GM18508 (cell line): ENCODE data around the gene ZMYND10.

Experiments
- ATAC-seq: cut with Tn5 transposase; IDR thresholded peaks from one replicate; pipeline ENCODE4 v1.9.1; 2021; ENCODE audit warnings: moderate number of reproducible peaks; ENCODE audit not compliant: insufficient read depth, unreplicated experiment

Gene ZMYND10

DNA sequence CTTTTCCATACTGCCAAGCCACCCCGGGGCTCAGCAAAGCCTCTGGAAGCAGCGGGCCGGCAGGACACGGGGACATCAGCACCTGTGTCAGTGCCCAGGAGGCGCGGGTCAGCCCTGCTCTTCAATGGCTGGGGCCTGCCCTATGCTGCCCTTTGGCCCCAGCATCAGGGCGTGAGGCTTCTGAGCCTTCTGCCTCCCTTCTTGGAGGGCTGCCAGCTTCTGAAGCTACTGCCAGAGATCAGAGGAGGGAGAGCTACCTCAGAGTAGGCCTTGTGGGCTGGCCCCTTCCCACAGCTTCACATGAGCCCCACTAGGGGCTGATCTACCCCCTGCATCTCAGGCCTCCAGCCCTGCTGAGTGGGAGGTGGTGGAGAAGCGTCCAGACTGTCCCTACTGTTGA lies 26.8 kb upstream of the ZMYND10 start:
- no peak for ATAC-seq

DNA sequence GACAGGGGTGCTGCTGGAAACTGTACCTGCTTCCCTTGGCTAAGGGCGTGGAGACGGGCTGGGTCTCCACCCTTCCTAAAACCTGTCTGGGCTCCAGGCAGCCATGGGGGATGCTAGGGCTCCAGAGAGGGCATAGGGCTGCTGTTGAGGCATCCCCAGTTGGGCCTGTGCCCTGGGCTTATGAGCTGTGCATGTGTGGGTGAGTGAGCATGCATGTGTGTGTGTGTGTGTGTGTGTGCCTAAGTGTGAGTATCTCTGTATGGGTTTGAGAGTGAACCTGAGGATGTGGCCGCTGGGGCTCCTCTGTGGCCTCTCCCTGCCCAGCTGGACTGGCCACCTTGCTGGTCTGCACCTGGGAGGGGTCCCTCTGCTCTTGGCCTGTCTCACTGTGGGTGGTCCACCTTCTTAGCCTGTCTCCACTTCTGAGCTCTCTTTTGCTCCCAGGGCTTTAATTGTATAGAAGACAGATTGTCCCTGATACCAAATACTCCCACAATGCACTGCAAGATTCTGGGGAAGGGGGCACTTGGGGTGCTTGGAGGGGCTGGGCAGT lies 25.7 kb upstream of the ZMYND10 start:
- no peak for ATAC-seq

DNA sequence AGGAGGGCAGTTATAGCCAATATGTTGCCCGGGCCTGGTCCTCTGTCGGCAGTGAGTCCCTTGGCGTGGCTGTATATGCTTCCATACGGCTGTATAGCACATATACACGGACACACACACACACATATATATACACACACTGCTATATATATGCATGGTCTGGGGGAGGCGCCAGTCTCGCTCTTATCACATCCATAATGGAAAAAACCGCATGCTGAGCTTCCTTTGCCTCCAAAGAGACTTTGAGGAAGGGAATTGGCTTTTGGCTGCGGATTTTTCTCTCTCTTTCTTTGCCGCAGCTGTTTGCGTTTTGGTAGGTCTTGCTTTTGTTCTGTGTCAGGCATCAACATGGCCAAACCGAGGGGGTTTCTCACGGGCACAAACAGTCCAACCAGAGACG lies 25.1 kb upstream of the ZMYND10 start:
- no peak for ATAC-seq

DNA sequence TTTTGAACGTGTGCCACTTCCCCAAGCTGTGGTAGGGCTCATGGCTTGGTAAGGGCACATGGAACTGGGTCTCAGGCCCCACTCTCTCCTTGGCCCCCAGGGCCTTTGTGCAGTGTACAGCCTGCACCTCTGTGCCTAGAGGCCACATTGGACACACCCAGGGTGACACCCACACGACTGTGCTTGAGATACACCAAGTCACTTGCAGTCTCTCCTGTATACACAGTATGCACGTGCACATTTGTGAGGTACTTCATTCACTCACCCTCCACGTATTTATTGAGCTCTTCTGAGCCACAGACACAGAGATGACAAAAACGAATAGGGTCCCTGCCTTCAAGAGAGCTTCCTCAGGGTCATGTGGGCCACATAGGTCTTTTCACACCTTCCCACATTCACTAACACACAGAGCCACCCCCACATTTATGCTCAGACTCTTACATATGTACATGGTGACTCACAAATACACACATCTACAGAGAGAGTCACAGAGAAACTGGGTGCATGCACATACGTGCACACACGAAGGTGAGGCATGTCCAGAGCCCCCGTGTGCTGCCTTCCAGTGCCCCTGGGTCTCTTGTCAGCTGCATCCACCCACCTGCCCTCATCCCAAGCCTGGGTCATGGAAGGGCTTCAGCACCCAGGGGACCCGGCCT lies 23.6 kb upstream of the ZMYND10 start:
- no peak for ATAC-seq

GRCh38 chr3:50365842-50366220 lies 20.3 kb upstream of the ZMYND10 start:
- no peak for ATAC-seq

DNA sequence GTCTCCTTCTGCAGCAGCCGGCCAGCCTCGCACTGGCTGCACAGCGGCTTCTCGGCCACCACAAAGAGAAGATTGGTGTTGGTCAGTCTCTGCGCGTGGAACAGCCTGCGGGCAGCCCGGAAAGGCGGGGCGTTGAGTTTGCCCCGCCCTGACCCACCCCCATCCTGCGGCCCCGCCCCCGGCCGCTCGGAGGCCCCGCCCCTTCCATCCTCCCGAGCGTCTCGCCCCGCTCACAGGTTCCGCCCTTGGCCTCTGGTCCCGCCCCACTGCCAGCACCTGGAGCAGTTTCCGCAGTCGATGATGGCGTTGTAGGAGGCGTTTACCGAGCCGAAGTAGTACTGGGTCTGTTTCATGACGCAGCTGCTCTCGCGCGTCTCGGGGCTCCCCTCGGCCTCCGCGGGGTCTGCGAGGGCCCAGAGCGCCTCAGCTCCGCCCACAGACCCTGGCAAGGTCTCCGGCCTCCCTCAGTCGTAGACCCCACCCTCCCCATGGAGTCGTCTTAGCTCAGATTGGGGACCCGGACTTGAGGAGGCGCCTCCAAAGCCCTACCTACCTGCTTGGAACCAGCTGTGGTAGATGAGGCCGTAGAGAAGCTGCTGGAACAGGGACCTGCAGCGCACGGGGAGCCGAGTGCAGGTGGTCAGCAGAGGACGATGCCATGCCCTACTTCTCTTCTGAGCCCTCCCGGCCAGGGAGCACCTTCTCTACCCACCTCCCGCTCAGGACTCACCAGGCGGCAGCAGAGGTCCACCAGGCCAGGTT lies 19.7 kb upstream of the ZMYND10 start:
- ATAC-seq = no peak

- ATAC-seq = no peak
Measured at GRCh38 chr3:50364573-50365079, 19.1 kb upstream of the ZMYND10 start.

DNA sequence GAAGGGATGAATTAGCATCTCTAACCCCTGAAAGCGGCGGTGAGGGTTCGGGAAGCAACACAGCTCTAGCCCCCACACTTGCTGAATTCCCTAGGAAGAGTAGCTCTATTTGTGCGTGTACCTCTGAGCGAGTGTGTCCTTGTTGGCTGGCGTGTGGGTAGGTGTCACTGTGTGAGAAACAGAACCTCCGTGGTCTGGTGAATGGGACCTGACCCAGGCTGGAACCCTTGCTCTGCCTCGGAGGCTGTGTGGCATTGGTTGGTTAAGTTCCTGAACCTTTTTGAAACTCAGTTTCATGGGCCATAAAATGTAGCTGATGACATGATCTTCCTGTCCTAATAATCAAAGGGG lies 14.2 kb upstream of the ZMYND10 start:
- ATAC-seq = no peak

DNA sequence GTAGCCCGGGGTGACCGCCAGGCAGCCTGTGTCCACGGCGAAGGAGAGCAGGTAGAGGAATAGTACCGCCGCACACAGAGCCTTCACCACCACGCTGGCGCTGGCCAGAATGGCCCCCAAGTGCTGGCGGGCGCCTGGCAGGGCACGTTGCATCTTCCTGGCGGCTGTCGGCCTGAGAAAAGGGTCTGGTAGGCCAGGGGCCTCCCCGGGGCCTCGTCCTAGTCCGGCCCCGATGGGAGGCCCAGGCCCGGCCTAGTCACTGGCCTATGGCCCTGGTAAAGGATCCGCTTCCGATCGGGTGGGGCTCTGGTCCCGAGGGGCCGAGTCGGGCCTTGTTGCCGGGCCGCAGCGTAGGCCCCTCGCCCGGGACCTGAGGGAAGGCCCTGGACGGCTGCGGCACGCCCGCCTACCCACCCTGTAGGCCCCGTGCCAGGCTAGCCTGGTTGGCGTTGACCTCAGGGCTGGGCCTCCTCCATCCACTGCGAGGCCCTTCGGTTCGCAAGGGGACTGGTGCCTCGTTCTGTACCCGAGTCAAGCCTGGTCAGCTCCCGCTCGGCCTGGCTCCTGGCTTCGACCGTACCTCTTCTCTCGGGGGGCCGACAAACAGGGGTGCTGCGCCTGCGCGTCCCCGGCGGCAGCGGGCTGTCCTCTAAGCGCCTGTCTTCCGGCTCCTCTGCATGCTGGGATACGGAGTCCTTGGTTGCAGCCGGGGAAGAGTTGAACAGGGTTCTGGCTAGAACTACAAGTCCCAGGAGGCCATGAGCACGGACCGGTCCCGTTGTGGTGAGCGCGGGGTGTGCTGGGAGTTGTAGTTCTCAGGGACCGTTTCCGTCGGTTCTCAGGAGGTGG lies 13.6 kb upstream of the ZMYND10 start, which contains the start of gene TMEM115:
TMEM115 (minus strand) TSS at position 611 of the 849 bp plus-strand sequence; CDS start at position 153, 458 bp downstream.
- peak; percentile 89 for ATAC-seq

GRCh38 chr3:50358355-50358910 lies 12.9 kb upstream of the ZMYND10 start:
- no peak for ATAC-seq

- ATAC-seq = no peak
Measured at GRCh38 chr3:50357481-50357880, 11.9 kb upstream of the ZMYND10 start.

DNA sequence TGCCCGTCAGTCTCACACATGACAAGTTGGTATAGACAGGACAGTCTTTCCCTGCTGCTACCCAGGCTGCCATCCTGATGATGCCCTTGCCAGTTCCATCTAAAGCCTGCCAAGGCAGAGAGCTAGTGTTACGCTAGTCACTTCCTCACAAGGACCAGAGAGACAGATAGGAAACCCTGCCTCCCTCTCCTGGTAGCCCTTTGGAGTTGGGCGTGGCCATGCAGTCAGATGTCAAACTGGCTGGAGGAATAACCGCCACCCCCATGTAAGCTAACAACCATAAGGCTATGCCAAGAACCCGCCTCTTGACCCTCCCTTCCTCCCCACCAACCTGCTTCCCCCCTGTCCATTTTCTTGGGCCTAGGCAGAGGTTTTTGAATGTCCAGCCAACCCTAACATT lies 11.0 kb upstream of the ZMYND10 start:
- ATAC-seq = no peak

DNA sequence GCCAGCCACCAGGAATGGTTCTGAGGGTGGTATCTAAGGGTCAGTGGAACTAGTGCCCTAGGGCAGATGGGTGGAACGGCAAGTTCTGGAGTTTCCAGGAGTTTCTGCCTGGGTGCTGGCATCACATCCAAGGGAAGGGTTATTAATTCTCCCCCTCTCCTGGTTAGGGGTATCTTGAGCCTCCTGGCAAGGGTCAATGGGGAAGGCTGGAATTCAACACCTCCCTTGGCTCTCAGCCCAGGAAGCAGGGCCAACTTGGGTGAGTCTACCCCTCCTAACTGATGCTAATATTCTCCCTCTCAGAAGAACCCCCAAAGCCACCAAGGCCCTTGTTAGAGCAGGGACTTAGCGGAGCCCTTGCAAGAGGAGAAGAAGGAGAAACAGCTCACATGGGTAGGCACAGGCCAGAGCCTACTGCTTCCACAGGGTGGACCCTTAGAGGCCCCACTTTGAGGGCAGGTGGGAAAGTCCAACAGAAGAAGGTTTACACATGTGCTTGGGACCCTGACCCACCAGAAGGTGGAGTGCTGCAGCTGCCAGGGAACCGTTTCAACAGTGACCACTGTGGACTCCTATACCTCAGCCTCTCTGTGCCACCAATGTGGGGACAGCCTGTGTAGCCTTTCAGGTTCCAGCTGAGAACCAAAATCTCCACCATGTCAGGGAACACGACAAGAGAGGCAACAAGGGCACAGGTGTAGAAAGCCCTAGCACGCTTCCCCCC lies 10.5 kb upstream of the ZMYND10 start:
- no peak for ATAC-seq

- no peak for ATAC-seq
Measured at GRCh38 chr3:50354850-50355249, 9.3 kb upstream of the ZMYND10 start.

- ATAC-seq = no peak
Measured at GRCh38 chr3:50354186-50354764, 8.7 kb upstream of the ZMYND10 start.

- no peak for ATAC-seq
Measured at GRCh38 chr3:50353245-50354004, 7.9 kb upstream of the ZMYND10 start.

DNA sequence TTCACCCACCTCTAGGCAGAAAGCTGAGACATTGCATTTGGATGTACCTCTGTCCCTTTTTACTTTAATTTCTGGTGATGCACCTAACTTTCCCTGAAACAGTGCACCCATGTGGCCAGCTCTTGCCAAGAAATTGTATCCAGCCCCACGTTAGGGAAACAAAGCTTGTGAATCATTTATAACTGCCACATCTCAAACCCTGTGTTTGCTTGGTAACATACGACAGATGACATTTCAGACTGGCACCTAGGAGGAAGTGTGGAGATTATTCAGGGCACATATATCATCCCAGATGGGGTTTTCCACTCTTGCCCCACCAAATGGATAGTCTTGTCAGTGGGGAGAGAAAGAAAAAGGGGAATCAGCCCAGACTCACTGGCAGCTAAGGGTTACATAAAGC lies 7.2 kb upstream of the ZMYND10 start:
- no peak for ATAC-seq

DNA sequence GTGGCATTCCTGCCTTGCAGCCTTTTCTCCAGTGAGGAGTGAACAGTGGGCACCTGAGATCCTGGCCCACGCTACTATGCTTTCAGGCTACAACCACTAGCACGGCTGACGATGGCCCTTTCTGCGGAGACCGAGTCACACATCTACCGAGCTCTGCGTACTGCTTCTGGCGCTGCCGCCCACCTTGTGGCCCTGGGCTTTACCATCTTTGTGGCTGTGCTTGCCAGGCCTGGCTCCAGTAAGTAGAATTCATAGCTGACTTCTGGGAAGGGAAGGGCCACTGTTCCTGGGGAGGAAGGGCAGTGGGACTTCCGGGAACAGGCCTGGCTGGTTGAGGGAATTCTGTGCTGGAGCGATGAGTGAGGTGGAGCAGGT lies 5.8 kb upstream of the ZMYND10 start:
- no peak for ATAC-seq
